ENCODE data around the gene MAP2K5.

MAP2K5 gene

DNA sequence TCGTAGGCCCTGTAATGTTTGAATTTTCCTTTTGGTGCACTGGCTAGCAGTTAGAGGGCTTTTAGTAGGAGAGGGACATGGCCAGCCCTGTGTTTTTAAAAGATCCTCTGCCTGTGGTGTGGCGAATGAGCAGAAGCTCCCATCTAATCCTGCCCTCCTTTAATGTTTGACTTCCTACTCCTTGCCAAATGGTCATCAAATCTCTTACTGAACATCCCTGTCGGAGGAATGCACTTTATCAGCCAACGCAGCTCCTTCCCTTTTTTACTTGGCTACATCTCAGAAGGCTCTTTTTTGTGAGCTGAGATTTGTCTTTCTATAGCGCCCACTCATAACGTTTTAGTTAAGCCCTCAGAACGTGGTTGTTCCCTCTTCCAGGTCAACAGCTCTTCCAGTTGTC, 44.8 kb downstream of the MAP2K5 start:
- DNase-seq (ENCODE audit: low spot score), result no peak
- TF ChIP-seq, protein P1, sequence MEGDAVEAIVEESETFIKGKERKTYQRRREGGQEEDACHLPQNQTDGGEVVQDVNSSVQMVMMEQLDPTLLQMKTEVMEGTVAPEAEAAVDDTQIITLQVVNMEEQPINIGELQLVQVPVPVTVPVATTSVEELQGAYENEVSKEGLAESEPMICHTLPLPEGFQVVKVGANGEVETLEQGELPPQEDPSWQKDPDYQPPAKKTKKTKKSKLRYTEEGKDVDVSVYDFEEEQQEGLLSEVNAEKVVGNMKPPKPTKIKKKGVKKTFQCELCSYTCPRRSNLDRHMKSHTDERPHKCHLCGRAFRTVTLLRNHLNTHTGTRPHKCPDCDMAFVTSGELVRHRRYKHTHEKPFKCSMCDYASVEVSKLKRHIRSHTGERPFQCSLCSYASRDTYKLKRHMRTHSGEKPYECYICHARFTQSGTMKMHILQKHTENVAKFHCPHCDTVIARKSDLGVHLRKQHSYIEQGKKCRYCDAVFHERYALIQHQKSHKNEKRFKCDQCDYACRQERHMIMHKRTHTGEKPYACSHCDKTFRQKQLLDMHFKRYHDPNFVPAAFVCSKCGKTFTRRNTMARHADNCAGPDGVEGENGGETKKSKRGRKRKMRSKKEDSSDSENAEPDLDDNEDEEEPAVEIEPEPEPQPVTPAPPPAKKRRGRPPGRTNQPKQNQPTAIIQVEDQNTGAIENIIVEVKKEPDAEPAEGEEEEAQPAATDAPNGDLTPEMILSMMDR (IDR thresholded peaks at IDR 0.05; ENCODE audit: extremely low read depth, insufficient read depth, missing control alignments), result no peak
- in situ Hi-C loops (cut with MboI; ENCODE audit: low pct_unique_long_range_greater_than_20kb, low sequenced_read_pairs, unreplicated experiment), result no loop called here

DNA sequence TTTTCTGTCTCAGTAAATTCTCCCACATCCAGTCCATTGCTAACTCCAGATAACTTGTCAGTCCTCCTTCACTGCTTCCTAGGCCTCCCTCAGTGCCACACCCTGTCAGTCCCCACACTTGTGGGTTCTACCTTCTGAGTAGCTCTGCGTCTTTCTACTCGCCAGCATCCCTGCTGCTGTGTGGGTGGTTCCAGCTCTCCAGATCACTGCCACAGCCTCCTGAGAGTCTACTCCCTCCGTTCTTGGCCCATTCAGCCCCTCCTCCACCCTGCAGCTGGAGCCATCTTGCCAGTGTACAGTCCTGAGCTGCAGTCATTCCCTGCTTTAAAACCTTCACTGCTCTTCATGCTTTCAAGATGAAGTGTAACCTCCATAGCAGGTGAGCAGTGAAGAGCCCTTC, 45.3 kb downstream of the MAP2K5 start:
- in situ Hi-C loops (cut with MboI; ENCODE audit: low pct_unique_long_range_greater_than_20kb, low sequenced_read_pairs, unreplicated experiment), result no loop called here
- DNase-seq (ENCODE audit: low spot score), result no peak
- TF ChIP-seq, protein P1 (IDR thresholded peaks at IDR 0.05; ENCODE audit: extremely low read depth, insufficient read depth, missing control alignments), result no peak

GRCh38 chr15:67590191-67590590, 47.7 kb downstream of the MAP2K5 start:
- TF ChIP-seq, protein P1 (IDR thresholded peaks at IDR 0.05; ENCODE audit: extremely low read depth, insufficient read depth, missing control alignments), result no peak
- no peak for DNase-seq (ENCODE audit: low spot score)
- in situ Hi-C loops (cut with MboI; ENCODE audit: low pct_unique_long_range_greater_than_20kb, low sequenced_read_pairs, unreplicated experiment), result no loop called here

- in situ Hi-C loops (cut with MboI; ENCODE audit: low pct_unique_long_range_greater_than_20kb, low sequenced_read_pairs, unreplicated experiment), result no loop called here
- TF ChIP-seq, protein P1 (IDR thresholded peaks at IDR 0.05; ENCODE audit: extremely low read depth, insufficient read depth, missing control alignments), result no peak
Observed at GRCh38 chr15:67592245-67592644, 49.7 kb downstream of the MAP2K5 start.

GRCh38 chr15:67593562-67593961, 51.1 kb downstream of the MAP2K5 start:
- in situ Hi-C loops (cut with MboI; ENCODE audit: low pct_unique_long_range_greater_than_20kb, low sequenced_read_pairs, unreplicated experiment), result no loop called here
- no peak for DNase-seq (ENCODE audit: low spot score)
- TF ChIP-seq, protein P1 (IDR thresholded peaks at IDR 0.05; ENCODE audit: extremely low read depth, insufficient read depth, missing control alignments), result no peak

More at GRCh38 chr15:67592245-67592644, 49.7 kb downstream of the MAP2K5 start:
- DNase-seq (ENCODE audit: low spot score), result no peak

- TF ChIP-seq, protein P1 (IDR thresholded peaks at IDR 0.05; ENCODE audit: extremely low read depth, insufficient read depth, missing control alignments), result no peak
- DNase-seq (ENCODE audit: low spot score), result no peak
- in situ Hi-C loops (cut with MboI; ENCODE audit: low pct_unique_long_range_greater_than_20kb, low sequenced_read_pairs, unreplicated experiment), result no loop called here
Observed at GRCh38 chr15:67594770-67595169, 52.3 kb downstream of the MAP2K5 start.

GRCh38 chr15:67595572-67595971, 53.1 kb downstream of the MAP2K5 start:
- no peak for DNase-seq (ENCODE audit: low spot score)
- in situ Hi-C loops (cut with MboI; ENCODE audit: low pct_unique_long_range_greater_than_20kb, low sequenced_read_pairs, unreplicated experiment), result no loop called here
- TF ChIP-seq, protein P1 (IDR thresholded peaks at IDR 0.05; ENCODE audit: extremely low read depth, insufficient read depth, missing control alignments), result no peak

Measured in GM13977 (cell line).